HEK293 (cell line): ENCODE measurements around the gene NFS1.

Source experiments
- CTCF ChIP-seq: fragments of 450-650 bp; formaldehyde crosslinking; IDR thresholded peaks from 2 replicates; pipeline ENCODE4 v1.5.1; 2016; ENCODE audit warnings: missing biosample characterization, missing genetic modification characterization
- KLF9 ChIP-seq: fragments of 450-650 bp; formaldehyde crosslinking; IDR thresholded peaks from 2 replicates; pipeline ENCODE4 v1.5.1; 2016; ENCODE audit warnings: missing biosample characterization, missing genetic modification characterization, low read depth
- PATZ1 ChIP-seq: fragments of 450-650 bp; formaldehyde crosslinking; IDR thresholded peaks from 2 replicates; pipeline ENCODE4 v1.5.1; 2016; ENCODE audit warnings: missing biosample characterization, missing genetic modification characterization
- TSHZ1 ChIP-seq: fragments of 450-650 bp; formaldehyde crosslinking; IDR thresholded peaks from 2 replicates; pipeline ENCODE4 v1.5.1; 2016; ENCODE audit warnings: missing biosample characterization, missing genetic modification characterization, borderline replicate concordance
- ZBTB10 ChIP-seq: fragments of 450-650 bp; formaldehyde crosslinking; IDR thresholded peaks from 2 replicates; pipeline ENCODE4 v1.5.1; 2016; ENCODE audit warnings: missing biosample characterization, missing genetic modification characterization
- ZEB2 ChIP-seq: fragments of 450-650 bp; formaldehyde crosslinking; IDR thresholded peaks from 2 replicates; pipeline ENCODE4 v1.5.1; 2016; ENCODE audit warnings: missing biosample characterization, missing genetic modification characterization
- ZNF16 ChIP-seq: fragments of 450-650 bp; formaldehyde crosslinking; IDR thresholded peaks from 2 replicates; pipeline ENCODE4 v1.5.1; 2016; ENCODE audit warnings: low read depth, missing biosample characterization, missing genetic modification characterization
- ZNF202 ChIP-seq: fragments of 450-650 bp; formaldehyde crosslinking; IDR thresholded peaks from 2 replicates; pipeline ENCODE4 v1.5.1; 2016; ENCODE audit warnings: missing biosample characterization, missing genetic modification characterization, borderline replicate concordance
- ZNF23 ChIP-seq: fragments of 450-650 bp; formaldehyde crosslinking; IDR thresholded peaks from 2 replicates; pipeline ENCODE4 v1.5.1; 2016; ENCODE audit warnings: missing biosample characterization, missing genetic modification characterization, borderline replicate concordance
- ZNF239 ChIP-seq: fragments of 450-650 bp; formaldehyde crosslinking; IDR thresholded peaks from 2 replicates; pipeline ENCODE4 v1.5.1; 2016; ENCODE audit warnings: missing biosample characterization, missing genetic modification characterization
- ZNF274 ChIP-seq, 2 experiments: fragments of 200-500 bp in 1 of 2; fragments of 450-650 bp in 1 of 2; sonication (Bioruptor generic) in 1 of 2; formaldehyde crosslinking in 1 of 2; IDR thresholded peaks; 2 replicates each; pipeline versions ENCODE4 v1.5.1 to v1.6.1; 2014 to 2016; ENCODE audit warnings: borderline replicate concordance in 1 of 2, inconsistent platforms in 1 of 2, low read length in 1 of 2, missing biosample characterization in 1 of 2, missing genetic modification characterization in 1 of 2
- ZNF513 ChIP-seq: fragments of 450-650 bp; IDR thresholded peaks from 2 replicates; pipeline ENCODE4 v1.5.1; 2018; ENCODE audit warnings: missing biosample characterization, missing genetic modification characterization
- ZNF558 ChIP-seq: fragments of 450-650 bp; formaldehyde crosslinking; IDR thresholded peaks from 2 replicates; pipeline ENCODE4 v1.5.1; 2016; ENCODE audit warnings: missing biosample characterization, missing genetic modification characterization
- ZNF639 ChIP-seq: fragments of 450-650 bp; formaldehyde crosslinking; IDR thresholded peaks from 2 replicates; pipeline ENCODE4 v1.5.1; 2016; ENCODE audit warnings: missing biosample characterization, missing genetic modification characterization

- no peak for TF ChIP-seq ZNF23 (tag by site-specific recombination)
- TF ChIP-seq ZNF16, result no peak
- no peak for TF ChIP-seq ZNF202 (tag by site-specific recombination)
- no peak for TF ChIP-seq CTCF
- TF ChIP-seq PATZ1 (tag by site-specific recombination), result no peak
- TF ChIP-seq ZNF558 (tag by site-specific recombination), result no peak
- no peak for TF ChIP-seq ZBTB10 (tag by site-specific recombination)
- no peak for TF ChIP-seq TSHZ1 (tag by site-specific recombination)
- TF ChIP-seq ZNF639 (tag by site-specific recombination), result no peak
- no peak for TF ChIP-seq ZNF274 (IDR thresholded peaks at IDR 0.05; ENCODE audit: low read length)
- TF ChIP-seq ZNF274 (tag by site-specific recombination; IDR thresholded peaks at IDR 0.05; ENCODE audit: borderline replicate concordance), result no peak
- no peak for TF ChIP-seq ZEB2 (tag by site-specific recombination)
- no peak for TF ChIP-seq ZNF239 (tag by site-specific recombination)
- TF ChIP-seq KLF9 (tag by site-specific recombination), result no peak
- TF ChIP-seq ZNF513 (tag by site-specific recombination), result no peak
These were observed 61.9 kb downstream of the NFS1 start for GRCh38 chr20:35637276-35637675.
